ENCODE data around the gene PRSS53.
A peak's percentile ranks its signal among the peaks of the same experiment; 100 is the strongest.

The PRSS53 gene

DNA sequence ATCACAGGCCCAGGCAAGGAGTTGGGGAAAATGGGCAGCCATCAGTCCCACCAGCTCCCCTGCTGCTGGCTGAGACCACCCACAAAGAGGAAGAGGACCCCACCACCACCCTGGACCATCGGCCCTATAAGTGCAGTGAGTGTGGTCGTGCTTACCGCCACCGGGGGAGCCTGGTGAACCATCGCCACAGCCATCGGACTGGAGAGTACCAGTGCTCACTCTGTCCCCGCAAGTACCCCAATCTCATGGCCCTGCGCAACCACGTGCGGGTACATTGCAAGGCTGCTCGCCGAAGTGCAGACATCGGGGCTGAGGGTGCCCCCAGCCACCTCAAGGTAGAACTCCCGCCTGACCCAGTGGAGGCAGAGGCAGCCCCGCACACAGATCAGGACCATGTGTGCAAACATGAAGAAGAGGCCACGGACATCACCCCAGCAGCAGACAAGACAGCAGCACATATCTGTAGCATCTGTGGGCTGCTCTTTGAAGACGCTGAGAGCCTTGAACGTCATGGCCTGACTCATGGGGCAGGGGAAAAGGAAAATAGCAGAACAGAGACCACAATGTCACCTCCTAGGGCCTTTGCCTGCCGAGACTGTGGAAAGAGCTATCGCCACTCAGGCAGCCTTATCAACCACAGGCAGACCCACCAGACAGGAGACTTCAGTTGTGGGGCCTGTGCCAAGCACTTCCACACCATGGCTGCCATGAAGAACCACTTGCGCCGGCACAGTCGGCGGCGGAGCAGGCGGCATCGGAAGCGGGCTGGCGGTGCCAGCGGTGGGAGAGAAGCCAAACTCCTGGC, 10.9 kb downstream of the PRSS53 start:
- no peak for DNase-seq

DNA sequence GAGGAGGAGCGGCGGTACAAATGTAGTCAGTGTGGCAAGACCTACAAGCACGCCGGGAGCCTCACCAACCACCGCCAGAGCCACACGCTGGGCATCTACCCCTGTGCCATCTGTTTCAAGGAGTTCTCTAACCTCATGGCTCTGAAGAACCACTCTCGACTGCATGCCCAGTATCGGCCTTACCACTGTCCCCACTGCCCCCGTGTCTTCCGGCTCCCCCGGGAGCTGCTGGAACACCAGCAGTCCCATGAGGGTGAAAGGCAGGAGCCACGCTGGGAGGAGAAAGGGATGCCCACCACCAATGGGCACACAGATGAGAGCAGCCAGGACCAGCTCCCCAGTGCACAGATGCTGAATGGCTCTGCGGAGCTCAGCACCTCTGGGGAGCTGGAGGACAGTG, 11.7 kb downstream of the PRSS53 start:
- DNase-seq = no peak

GRCh38 chr16:31076319-31076718, 12.4 kb downstream of the PRSS53 start:
- DNase-seq = no peak

GRCh38 chr16:31074814-31075183, 13.9 kb downstream of the PRSS53 start:
- DNase-seq = no peak

DNA sequence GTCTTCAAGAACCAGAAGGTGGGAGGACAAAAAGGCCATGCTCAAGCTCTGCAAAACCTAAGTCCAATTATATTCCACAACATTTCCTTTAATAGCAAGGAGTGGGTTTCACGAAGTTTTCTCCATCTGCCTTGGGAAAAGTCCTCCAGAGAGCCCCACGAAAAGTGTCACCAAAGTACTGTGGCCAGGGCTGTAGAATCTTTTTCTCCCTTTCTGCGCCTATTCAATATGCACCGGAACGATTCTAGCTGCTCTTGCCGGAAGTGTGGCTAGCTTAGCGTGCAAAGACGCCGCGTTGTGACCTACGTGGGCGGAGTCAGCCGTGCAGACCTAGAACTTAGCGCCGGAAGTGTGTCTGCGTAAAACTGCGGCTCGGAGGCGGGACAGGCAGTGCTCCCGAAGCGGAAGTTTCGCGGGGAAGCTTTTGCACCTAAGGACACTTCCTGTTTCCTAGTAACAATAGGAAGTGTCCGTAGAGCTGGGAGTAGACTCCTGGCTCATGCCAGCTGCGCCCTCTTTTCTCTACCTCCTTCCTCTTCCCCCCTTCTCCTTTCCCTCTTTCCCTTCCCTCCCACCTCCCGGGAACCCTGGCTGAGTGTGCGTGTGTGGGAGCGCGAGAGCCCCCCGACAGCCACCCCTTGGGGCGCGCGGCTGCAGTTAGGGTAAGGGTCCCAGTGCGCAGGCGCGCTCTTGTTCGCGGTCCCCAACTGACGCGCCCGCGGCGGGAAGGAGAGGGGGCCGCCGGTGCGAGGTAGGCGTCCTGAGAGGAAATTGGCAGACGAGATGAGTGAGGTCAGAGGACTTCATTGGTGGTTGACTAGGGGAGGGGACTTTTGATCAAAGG, 14.6 kb downstream of the PRSS53 start, which contains the start of the genes ZNF646 and ZNF668:
Gene ZNF646 (plus strand): TSS at position 453 of the 844 bp plus-strand sequence. CDS start 1,903 bp downstream, outside the sequence.
Gene ZNF668 (minus strand): TSS at position 271 of the 844 bp plus-strand sequence. CDS start 9,781 bp downstream, outside the sequence.
- DNase-seq = peak; percentile 99

- DNase-seq = peak; percentile 98
These were observed 15.4 kb downstream of the PRSS53 start for GRCh38 chr16:31073142-31073969.

DNA sequence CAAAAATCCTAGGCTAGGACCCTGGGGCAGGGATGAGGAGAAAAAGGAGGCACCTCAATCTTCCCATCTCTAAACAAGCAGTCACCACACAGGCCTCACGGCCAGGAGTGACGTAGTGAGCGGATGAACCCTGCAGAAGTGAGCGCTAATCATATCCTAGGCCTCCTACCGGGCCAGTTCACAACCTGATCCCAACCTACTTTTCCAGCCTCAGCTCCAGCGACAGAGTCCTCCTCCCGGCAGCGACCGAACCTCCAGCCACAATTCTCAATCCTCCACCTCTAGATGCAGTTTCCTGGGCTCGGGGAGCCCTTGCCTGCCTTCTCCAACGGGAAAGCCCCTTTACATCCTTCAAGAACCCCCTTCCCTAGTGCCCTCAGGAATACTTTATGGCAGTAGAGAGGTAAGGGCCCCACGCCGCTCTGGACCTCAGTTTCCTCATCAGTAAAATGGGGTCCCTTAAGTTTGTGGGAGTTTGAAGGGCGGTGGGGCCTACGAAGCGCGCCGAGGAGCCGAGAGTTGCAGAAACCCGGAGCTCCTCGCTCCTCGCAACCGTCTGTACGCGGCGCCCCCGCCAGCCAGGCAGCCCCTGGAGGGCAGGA, 16.1 kb downstream of the PRSS53 start:
- DNase-seq = no peak

GRCh38 chr16:31071861-31072260, 16.9 kb downstream of the PRSS53 start:
- DNase-seq = peak; percentile 72

DNA sequence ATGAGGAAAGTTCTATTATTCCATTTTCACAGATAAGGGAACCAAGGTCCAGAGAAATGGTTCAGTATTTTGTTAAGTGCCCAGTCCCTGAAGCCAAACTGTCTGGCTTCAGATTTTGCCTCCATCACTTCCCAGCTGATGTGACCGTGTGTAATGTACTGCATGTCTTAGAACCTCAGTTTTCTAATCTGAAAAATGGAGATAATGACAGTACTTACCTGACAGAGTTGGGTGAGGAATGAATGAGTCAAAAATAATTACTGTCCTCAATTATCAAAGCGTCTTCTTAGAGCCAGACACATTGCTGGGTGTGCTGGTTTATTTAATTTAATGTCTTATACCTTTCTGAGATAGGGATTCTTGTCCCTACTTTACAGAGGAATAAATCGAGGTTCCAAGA, 21.4 kb downstream of the PRSS53 start:
- no peak for DNase-seq

DNA sequence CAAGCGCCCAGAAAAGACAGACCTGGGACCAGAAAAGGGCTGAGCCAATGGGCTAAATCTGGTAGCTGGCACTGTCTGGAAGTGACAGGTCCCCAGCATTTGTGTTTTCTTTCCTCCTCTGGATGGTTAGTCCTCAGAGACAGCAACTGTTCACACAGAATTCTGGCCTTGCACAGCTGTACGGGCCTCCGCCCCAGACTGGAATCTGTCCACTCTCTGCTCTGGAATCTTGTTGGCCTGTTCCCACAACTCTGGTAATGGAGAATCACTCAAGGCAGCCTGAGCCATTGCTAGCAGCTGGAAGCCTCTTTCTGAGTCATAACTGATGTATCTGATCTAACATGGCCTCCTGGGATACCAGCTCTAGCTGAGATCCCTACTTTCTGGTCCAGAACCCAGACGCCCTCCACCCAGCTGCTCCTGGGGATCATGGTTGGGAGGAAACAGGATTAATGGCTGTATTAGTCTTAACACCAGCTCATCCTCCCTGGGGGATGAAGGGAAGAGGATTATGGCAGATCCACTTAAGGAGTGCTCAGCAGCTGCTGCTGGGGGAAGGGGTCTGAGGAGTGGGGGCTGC, 23.8 kb downstream of the PRSS53 start:
- peak; percentile 78 for DNase-seq

GRCh38 chr16:31063843-31064611, 24.7 kb downstream of the PRSS53 start:
- no peak for DNase-seq

GRCh38 chr16:31063495-31063842, 25.3 kb downstream of the PRSS53 start:
- no peak for DNase-seq

DNA sequence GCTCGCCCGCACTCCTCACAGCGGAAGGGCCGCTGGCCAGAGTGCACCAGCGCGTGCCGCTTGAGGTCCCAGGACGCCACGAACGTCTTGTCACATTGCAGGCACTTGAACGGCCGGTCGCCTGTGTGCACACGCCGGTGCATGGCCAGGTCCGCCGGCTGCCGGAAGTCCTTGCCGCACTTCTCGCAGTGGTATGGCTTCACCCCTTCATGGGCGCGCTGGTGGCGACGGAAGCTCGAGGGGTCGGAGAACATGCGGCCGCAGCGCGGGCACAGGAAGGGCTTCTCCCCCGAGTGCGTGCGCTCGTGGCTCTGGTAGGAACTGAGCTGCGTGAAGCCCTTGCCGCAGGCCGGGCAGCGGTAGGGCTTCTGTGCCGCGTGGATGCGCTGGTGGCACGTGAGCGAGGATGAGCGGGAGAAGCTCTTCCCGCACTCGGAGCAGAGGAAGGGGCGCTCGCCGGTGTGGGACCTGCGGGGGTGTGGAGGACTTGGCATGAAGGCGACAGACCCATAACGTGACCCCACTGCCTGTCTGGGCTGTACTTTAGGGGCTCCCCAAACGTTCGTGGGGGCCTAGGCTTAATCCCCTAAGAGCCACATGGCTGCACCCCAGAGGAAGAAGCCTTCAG, 26.8 kb downstream of the PRSS53 start:
- DNase-seq = no peak

DNA sequence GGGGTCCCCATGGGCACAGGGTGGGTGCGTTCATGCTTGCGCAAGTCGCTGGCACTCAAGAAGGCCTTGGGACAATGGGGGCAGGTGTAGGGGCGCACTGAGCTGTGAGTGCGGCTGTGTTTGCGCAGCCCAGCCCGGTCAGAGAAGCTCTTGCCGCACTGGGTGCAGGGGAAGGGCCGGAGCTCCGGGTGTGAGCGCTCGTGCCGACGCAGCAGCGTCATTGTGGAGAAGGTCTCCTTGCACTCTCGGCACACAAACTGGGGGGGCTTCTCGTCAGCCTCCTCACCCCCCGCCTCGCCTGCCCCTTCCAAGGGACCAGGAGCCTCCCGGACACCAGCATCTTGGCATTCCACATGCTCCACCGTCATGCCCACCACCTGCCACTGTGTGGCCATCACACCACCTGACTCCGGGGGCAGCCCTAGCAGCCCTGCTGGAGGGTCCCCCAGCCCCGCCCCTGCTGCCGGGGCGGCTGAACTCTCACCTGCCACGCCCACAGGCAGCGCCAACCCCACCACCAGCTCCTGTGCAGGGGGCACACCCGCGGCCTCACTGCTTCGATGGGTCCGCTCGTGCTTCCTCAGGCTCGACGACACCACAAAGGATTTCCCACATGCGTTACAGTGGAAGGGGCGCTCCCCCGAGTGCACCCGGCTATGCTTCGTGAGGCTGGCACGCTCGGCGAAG, 27.5 kb downstream of the PRSS53 start:
- no peak for DNase-seq

DNA sequence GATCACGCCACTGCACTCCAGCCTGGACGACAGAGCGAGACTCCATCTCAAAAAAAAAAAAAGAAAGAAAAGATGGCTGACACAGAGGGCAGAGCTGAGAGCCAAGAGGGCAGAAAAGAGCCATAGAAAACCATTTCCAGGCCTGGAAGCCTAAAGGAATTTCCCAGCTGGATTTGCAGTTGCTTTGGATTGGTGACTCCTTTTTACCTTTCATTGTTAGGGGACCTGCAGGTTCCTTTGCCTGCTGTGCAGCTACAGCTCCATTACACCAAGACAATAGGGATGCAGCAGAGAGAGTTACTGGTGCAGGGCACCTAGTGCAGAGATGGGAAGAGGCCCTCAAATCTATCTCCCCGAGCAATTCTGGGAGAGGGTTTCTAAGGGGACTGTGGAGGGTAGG, 33.1 kb downstream of the PRSS53 start:
- no peak for DNase-seq

- DNase-seq = no peak
These were observed 36.6 kb downstream of the PRSS53 start for GRCh38 chr16:31052114-31052513.

DNA sequence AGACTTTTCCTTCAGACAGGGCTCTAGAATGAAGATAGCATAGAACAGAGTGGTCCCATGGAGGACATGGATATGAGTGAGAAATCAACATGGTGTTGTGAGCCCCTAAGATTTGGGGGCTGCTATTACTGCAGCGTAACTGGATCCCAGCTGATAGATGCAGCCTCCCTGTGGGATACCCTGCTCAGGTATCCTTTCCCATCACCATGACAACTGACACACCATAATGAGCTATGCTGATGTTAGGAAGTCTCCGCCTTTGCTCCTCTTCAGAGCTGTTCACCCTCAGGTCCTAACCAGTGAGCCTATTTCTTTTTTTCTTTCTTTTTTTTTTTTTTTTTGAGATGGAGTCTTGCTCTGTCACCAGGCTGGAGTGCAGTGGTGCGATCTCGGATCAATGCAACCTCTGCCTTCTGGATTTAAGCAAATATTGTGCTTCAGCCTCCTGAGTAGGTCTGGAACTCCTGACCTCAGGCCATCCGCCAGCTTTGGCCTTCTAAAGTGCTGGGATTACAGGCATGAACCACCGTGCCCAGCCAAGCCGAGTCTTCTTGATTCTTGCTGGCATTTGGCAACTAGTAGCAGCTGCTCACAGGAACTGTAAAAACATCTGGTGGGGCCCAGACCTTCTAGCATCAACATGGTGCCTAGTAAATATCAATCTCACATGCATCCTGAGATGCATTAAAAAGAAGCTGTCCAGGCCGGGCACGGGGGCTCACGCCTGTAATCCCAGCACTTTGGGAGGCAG, 38.3 kb downstream of the PRSS53 start:
- DNase-seq = no peak

- DNase-seq = no peak
These were observed 44.8 kb downstream of the PRSS53 start for GRCh38 chr16:31043898-31044481.

GRCh38 chr16:31043352-31043751, 45.4 kb downstream of the PRSS53 start:
- DNase-seq = no peak

Measured in eye (tissue), 1 donor.